ENCODE measurements around the gene GOLGA8O.
"Not testable (repeated sequence)": the region's sequence is repeated elsewhere in the genome, so short reads cannot be mapped to it uniquely, and the experiment has no call there.

The GOLGA8O gene

GRCh38 chr15:32455534-32455933 lies at the start of gene GOLGA8O:
Gene GOLGA8O, minus strand, starts transcription at chr15:32455634. Its CDS starts 98 bp downstream, at chr15:32455536.
- DNase-seq (ENCODE audit: low read depth in 3 of 3, low spot score in 1 of 3) = not testable (repeated sequence)

DNA sequence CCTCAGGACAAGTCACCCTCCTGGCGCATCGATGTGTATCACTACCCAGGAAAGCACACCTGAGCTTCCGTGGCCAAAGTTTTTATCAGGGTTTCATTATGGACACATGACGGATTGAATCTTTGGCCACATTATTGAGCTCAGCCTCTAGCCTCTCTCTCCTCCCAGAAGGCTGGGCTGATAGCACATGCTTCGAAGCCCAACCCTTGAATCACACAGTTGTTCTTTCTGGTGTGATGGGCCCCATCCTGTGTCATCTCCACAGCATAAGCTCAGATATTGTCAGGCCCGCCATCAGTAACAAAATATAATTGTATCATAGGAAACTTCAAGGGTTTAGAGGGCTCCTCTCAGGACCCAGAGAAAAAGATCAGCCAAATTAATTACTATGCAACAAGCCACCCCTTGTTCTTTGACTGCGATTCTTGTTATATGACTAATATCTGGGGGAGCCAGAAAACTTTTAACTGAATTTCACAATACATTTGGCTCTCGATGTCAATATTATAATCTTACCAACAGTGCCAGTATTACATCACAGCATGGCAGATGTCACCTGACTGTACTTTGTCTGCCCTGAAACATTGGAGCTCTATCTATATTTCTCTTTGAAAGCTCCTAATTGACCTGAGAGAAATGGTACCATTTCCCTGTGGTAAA lies 48.8 kb upstream of the GOLGA8O start:
- DNase-seq (ENCODE audit: low read depth in 3 of 3, low spot score in 1 of 3) = not testable (repeated sequence)

- DNase-seq (ENCODE audit: low read depth in 3 of 3, low spot score in 1 of 3) = not testable (repeated sequence)
Observed at GRCh38 chr15:32502946-32503345, 47.5 kb upstream of the GOLGA8O start.

DNA sequence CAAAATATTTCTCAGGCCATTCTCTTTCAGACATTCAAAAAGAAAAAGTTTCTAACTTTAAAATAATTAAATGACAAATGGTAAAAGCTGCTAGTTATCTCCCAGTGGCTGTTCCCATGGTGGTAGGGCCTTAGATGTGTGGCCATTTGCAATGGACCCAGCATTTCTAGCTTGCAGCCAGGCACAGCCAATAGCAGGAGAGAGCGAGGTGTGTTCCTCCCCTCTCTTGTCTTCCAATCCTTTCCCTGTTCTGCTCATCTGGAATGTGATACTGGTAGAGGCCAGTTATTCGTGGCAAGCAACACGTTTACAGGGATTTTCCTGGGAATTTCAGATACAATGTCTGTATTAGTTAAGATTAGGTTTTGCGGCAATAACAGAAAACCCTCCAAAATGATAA lies 37.3 kb upstream of the GOLGA8O start:
- not testable (repeated sequence) for DNase-seq (ENCODE audit: low read depth in 3 of 3, low spot score in 1 of 3)

DNA sequence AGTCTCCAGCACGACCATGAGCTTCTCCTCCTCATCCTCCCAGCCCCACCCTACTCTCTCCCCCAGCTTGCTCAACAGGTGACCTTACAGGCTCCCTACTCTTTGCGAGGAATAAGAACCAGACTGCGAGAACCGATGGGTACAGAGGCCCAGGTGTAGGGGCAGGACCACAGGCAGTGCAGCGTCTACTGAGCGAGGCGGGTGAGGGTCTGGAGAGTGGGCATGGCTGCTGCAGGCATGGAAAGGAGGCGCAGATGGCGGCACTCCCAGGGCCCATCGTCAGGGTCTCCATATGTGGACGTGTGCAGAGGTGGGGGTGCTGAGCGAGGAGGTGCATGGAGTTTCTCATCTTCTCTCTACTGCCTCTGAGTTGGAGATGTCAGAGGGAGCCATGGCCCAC lies 31.0 kb upstream of the GOLGA8O start:
- not testable (repeated sequence) for DNase-seq (ENCODE audit: low read depth in 3 of 3, low spot score in 1 of 3)

DNA sequence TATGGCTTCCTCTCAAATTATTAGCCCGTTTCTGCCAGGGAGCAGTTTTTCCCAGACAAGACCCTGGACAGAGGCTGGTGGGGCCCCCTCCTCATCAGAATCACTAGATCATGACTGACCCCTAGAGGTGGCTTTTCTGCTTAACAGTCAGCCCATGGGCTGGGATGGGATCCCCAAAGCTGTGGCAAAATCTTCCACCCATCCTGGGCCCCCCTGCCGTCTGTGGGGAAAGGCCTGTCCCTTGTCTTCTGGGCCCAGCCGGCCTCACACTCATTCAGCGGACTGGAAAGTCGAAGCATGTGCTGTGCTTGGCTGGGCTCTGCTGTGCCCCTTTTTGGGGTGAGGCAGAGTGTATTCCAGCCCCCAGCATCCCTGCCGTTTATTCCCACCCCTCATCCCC lies 27.9 kb upstream of the GOLGA8O start:
- DNase-seq (ENCODE audit: low read depth in 3 of 3, low spot score in 1 of 3) = not testable (repeated sequence)

GRCh38 chr15:32481683-32482082 lies 26.2 kb upstream of the GOLGA8O start:
- not testable (repeated sequence) for DNase-seq (ENCODE audit: low read depth in 3 of 3, low spot score in 1 of 3)

DNA sequence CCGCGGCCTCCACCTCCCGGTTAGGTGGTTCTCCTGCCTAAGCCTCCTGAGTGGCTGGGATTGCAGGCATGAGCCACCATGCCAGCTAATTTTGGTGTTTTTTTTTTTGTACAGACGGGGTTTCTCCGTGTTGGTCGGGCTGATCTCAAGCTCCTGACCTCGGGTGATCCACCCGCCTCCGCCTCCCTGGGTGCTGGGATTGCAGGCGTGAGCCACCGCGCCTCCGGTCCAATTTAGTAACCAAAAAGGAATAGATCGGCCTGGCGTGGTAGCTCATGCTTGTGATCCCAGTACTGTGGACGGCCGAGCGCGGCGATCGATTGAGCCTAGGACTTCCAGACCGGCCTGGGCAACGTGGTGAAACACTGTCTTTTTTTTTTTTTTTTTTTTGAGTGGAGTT lies 12.6 kb upstream of the GOLGA8O start:
- not testable (repeated sequence) for DNase-seq (ENCODE audit: low read depth in 3 of 3, low spot score in 1 of 3)

- not testable (repeated sequence) for DNase-seq (ENCODE audit: low read depth in 3 of 3, low spot score in 1 of 3)
Observed at GRCh38 chr15:32440445-32440977, 14.9 kb downstream of the GOLGA8O start.

DNA sequence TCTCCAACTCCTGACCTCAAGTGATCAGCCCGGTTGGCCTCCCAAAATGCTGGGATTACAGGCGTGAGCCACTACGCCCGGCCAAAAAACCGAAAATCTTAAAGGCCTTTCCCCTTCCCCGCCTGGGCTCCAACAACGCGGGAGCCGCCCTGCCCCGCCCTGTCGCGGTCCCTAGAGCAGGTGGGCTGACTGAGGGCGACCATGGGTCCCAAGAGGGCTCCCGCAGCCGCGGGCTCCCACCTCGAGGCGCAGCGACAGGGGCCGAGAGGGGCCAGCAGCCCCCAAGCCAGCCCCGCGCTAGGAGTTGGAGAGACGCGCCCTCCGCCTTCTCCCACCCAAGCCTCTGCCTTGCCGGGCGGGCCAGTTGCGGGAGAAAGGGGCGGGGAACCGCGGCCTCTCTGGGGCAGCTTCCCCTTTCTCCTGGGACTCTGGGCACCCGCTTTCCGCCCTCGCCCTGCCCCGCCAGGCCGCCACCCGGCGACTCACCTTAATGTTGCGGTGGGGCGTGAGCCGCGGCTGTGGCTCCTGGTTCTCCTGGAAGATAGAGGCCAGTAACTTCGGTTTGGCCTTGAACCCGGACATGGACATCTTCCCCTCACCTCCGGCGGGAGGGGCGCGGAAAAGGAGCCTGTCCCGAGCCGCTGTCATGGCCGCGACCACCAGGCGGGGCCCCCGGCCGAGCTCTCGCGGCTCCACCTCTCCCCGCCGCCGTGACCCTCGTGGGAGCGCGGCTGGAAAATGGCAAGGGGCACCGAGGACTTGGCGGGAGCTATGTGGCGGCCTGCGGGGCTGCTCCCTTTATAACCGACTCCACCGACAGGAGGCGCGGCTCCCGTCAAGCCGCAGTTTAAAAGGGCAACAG lies 21.1 kb downstream of the GOLGA8O start:
- DNase-seq (ENCODE audit: low read depth in 3 of 3, low spot score in 1 of 3) = not testable (repeated sequence)

GRCh38 chr15:32427635-32428034 lies 27.8 kb downstream of the GOLGA8O start:
- not testable (repeated sequence) for DNase-seq (ENCODE audit: low read depth in 3 of 3, low spot score in 1 of 3)

DNA sequence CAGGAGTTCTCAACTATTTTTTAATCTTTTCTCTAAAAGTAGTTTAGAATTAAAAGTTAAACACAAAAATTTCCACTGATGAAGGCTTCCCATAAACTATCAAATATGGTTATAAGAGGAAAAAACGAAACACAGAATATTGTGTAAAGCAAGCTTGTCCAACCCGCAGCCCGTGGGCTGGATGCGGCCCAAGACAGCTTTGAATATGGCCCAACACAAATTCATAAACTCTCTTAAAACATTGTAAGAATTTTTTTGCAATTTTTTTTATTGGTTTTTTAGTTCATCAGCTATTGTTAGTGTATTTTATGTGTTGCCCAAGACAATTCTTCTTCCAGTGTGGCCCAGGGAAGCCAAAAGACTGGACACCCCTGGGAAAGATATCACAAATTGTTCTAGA lies 28.9 kb downstream of the GOLGA8O start:
- not testable (repeated sequence) for DNase-seq (ENCODE audit: low read depth in 3 of 3, low spot score in 1 of 3)

GRCh38 chr15:32407903-32408302 lies 47.5 kb downstream of the GOLGA8O start:
- DNase-seq (ENCODE audit: low read depth in 3 of 3, low spot score in 1 of 3) = not testable (repeated sequence)

DNA sequence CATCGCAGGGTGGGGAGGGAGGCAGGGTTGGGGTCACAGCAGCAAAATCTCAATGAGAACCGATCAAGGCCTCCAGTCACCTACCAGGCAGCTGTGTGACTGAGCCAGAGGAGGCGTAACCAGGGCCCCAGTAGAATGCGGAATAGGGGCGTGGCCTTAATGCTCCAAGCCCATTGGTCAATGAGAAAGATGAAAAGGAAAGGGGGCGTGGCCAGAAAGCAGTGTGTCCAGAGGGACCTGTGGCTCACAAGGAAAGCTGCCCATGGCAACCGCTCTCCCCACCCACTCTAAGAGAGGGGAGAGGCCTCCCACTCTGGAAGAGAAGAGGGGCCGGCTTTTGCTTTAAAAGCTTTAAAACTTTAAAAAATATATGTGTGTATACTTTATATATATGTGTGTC lies 52.2 kb downstream of the GOLGA8O start, which contains the start of gene GOLGA8K:
GOLGA8K (minus strand) TSS at position 101 of the 400 bp plus-strand sequence; CDS start at position 3, 98 bp downstream.
- not testable (repeated sequence) for DNase-seq (ENCODE audit: low read depth in 3 of 3, low spot score in 1 of 3)

DNA sequence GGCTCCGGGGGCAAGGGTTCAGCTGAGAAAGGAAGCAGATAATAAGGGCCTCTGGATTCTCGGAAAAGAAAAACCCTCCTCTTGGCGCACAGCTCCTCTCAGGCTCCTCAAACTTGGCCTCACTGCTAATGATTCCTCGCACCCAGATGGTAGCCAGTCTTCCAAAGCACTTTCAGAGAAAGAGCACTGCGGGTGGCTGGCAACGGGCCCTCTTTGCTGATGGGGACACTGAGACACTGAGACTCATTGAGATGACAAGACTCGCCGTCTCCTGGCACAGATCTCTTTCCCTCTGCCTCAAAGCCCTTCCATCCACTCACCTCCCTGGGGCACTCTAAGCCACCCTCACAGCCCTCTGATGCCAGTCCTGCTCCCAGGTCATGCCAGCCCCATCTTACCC lies 58.9 kb downstream of the GOLGA8O start:
- DNase-seq (ENCODE audit: low read depth in 3 of 3, low spot score in 1 of 3) = not testable (repeated sequence)
